Activated CD8-positive, alpha-beta memory T cell treated with anti-CD3 and anti-CD28 coated beads, Interleukin-2, amount 50 U/mL, for 1 hour (primary cell): ENCODE measurements around the gene ARHGEF7.

Experiments used
- DNase-seq: peaks from one replicate; pipeline ENCODE4 v3.0.0-alpha.2; 2020; ENCODE audit errors: extremely low read depth

ARHGEF7 gene

DNA sequence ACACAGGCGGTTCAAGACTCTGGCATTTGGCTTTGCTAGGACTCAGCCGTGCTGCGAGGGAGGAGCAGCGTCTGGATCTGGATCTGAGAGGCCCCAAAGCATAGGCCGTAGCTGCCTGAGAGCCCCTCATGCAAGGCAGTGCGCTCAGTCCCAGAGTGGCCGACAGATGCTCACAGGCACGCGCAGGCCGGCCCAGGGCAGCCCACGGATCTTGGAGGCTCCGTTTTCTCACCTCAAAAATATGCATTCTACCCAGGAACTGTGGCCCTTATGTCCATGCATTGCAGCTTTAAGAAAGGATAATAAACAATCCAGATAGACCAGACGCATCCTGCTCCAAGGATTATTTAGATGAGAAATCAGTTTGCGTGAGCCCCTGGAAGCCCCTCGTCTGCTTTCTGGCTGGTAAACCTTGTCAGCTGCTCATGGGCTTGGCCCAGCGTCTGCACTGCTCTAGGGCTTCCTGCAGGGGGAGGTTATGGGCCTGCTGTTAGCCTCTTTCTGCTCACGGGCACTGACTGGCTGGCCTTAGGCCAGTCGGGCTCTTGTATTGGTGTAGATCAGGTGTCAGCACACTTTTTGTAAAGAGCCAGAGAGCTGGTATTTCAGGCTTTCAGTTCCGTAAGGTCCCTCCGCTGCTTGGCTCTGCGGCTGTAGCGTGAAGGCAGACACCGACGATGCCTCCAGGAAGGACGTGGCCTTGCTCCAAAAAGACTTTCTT lies 229.5 kb downstream of the ARHGEF7 start:
- no peak for DNase-seq

DNA sequence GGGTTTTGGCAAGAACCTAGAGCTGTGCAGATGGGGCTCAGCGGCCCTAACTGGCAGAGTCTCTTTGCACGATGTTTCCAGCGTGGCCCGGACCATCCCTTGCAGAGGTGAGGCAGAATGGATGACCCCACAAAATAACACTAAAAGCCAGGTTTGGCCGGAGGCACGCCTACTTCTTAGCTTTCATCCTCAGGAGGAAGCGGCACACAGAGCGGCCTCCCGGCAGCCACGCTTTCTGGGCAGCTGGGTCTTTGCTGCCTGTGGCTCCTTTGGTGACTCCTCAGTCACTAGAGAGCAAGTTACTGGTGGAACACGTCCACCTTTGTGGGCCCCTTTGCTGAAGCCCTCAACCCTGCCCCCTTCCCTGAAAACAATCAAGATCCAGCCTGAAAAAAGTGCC lies 230.6 kb downstream of the ARHGEF7 start:
- DNase-seq: no peak

DNA sequence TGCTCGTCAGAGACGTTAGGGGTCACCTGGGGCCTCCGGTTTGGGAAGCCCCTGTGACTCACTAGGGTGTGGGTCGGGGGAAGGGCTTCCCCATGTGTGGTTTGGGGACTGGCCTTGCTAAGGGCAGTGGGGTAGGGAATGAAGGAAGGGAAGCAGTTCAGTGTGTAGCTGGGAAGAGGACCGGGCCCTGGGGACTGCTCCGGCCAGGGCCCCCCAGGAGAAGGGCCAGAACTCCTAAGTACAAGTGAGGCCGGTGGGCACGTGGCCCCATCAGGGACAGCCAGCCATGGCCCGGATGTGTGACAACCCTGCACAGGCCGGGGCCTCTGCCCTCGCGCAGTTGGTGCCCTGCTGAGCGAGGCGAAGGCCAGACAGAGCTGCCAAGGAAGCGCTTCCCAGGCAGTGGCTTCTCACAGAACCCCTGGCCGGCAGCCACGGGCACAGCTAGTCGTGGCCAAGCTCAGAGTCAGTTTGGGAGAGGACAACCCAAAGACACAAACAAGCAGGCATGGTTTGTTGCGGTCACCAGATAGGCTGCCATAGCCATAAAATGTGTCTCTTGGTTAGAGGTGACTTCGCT lies 231.1 kb downstream of the ARHGEF7 start:
- no peak for DNase-seq

DNA sequence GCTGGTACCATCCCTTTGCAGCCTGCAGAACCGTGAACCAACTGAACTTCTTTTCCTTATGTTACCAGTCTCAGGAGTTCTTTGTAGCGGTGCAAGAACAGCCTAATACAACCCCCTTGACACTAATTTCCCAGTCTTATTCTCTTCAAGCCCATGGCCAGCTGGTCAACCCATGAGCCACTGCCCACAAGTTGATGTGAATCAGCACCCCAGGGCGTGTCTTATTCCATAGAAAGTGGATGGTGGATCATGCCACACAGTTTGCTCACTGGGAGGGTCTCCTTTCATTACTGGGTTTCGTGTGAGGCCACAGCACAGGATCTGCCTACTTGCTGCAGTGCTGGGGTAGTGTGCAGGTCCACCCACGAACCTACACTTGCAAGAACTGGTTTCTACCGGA lies 232.3 kb downstream of the ARHGEF7 start:
- DNase-seq: no peak

DNA sequence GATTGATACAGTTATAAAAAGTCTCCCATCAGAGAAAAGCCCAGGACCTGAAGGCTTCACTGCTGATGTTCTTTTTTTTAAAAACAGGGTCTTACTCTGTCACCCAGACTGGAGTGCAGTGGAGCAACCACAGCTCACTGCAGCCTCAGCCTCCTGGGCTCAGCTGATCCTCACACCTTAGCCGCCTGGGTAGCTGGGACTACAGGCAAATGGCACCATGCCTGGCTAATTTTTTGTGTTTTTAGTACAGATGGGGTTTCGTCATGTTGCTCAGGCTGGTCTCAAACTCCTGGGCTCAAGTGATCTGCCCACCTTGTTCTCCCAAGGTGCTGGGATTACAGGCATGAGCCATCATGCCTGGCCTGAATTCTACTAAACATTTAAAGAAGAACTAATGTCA lies 238.4 kb downstream of the ARHGEF7 start:
- DNase-seq: no peak

DNA sequence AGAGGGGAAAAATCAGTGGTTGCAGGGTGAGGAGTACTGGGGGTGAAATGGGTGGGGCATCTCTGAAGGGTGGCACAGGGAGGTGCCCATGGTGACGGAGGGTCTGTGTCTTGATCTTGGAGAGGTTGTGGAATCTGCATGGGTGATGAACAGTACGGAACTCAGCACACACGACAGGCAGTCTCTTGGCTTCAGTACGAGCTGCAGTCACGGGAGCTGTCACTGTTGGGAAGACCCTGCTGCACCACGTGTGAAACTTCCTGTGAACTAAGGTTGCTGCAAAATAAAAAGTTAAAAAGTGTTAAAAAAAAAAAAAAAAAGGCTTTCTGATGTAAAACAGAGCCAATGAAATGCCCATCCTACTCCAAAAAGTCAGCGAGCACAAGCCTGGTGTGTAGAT lies 239.7 kb downstream of the ARHGEF7 start:
- DNase-seq: no peak
